ENCODE measurements around the gene VWC2L. TPM values are rescaled to one million over a fixed set of nuclear protein-coding genes. Genes with fewer than 3 reads are reported as not detected.

VWC2L gene
- total and polyA plus RNA-seq, 2 donors (not counting 3 experiments of a cell fraction or from before 2014, with no cell fraction given): not detected

GRCh38 chr2:214465363-214466146 is 54.7 kb downstream of the VWC2L start:
- Histone ChIP-seq H3K9me1 (replicated peaks; ENCODE audit: control insufficient read depth, extremely low read depth, insufficient read depth, low read length) (no peaks in the 10 kb centered on the region), H3K4me3 (replicated peaks in 1 of 3; ENCODE audit: insufficient read depth in 1 of 3, low read depth in 1 of 3, low read length in 3 of 3) (no peak overlapping the region), H4K20me1 (replicated peaks; ENCODE audit: control insufficient read depth, extremely low read depth, insufficient read depth, low read length) (no peaks in the 10 kb centered on the region), H3K9ac (replicated peaks; ENCODE audit: extremely low read depth, insufficient read depth, low read length) (no peak overlapping the region), H2AFZ (ENCODE audit: low read depth, low read length) (no peak overlapping the region), H3K27me3 (ENCODE audit: control insufficient read depth in 2 of 2, insufficient read depth in 2 of 2, low read length in 2 of 2) (no peaks in the 10 kb centered on the region), H3K9me3 (replicated peaks; ENCODE audit: control insufficient read depth, insufficient read depth, low read length) (no peaks in the 10 kb centered on the region), H3K36me3 (ENCODE audit: control insufficient read depth in 2 of 2, extremely low read depth in 1 of 2, insufficient read depth in 2 of 2, low read length in 2 of 2) (no peaks in the 10 kb centered on the region), H3K79me2 (ENCODE audit: control insufficient read depth, insufficient read depth, low read length) (no peaks in the 10 kb centered on the region), H3K4me1 (ENCODE audit: control insufficient read depth, extremely low read depth, insufficient read depth, low read length) (no peaks in the 10 kb centered on the region), H3K27ac (ENCODE audit: insufficient read depth, low read depth, low read length) (no peak overlapping the region), H3K4me2 (ENCODE audit: insufficient read depth, low read length) (no peak overlapping the region)
- no TSS peak for BruUV-seq (replicated peaks)
- intact Hi-C loops (cut with micrococcal nuclease): no loop called here
- CTCF ChIA-PET: no interaction called here
- dilution Hi-C loops (cut with MboI; ENCODE audit: extremely low pct_ligation_motif_present, low sequenced_read_pairs): no loop called here
- DNase-seq (ENCODE audit: low read depth, low spot score) (no peak), FAIRE-seq (no peak)
- TF ChIP-seq POLR2AphosphoS5 (IDR thresholded peaks at IDR 0.05; ENCODE audit: insufficient read depth, low read depth, low read length): no peak
- no peak for TF ChIP-seq GATA2 (IDR thresholded peaks at IDR 0.05; ENCODE audit: insufficient read depth, insufficient read length, low read depth, low read length)
- no peak for TF ChIP-seq POLR2A (IDR thresholded peaks at IDR 0.05; ENCODE audit: low read depth, low read length)
- TF ChIP-seq EZH2 (IDR thresholded peaks at IDR 0.05; ENCODE audit: borderline replicate concordance, low read depth, low read length, severe bottlenecking): no peak
- no peak for TF ChIP-seq JUN (IDR thresholded peaks at IDR 0.05; ENCODE audit: borderline replicate concordance, insufficient read depth, insufficient read length, low read depth)
- TF ChIP-seq, protein P1, sequence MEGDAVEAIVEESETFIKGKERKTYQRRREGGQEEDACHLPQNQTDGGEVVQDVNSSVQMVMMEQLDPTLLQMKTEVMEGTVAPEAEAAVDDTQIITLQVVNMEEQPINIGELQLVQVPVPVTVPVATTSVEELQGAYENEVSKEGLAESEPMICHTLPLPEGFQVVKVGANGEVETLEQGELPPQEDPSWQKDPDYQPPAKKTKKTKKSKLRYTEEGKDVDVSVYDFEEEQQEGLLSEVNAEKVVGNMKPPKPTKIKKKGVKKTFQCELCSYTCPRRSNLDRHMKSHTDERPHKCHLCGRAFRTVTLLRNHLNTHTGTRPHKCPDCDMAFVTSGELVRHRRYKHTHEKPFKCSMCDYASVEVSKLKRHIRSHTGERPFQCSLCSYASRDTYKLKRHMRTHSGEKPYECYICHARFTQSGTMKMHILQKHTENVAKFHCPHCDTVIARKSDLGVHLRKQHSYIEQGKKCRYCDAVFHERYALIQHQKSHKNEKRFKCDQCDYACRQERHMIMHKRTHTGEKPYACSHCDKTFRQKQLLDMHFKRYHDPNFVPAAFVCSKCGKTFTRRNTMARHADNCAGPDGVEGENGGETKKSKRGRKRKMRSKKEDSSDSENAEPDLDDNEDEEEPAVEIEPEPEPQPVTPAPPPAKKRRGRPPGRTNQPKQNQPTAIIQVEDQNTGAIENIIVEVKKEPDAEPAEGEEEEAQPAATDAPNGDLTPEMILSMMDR (IDR thresholded peaks at IDR 0.05; ENCODE audit: extremely low read depth in 1 of 2, insufficient read depth in 1 of 2, low read depth in 1 of 2, low read length in 2 of 2): no peak
- TF ChIP-seq FOS (IDR thresholded peaks at IDR 0.05; ENCODE audit: borderline replicate concordance, insufficient read depth, low read length): no peak
- TF ChIP-seq MYC (IDR thresholded peaks at IDR 0.05; ENCODE audit: low read depth, low read length): no peak
- TF ChIP-seq, protein P2, sequence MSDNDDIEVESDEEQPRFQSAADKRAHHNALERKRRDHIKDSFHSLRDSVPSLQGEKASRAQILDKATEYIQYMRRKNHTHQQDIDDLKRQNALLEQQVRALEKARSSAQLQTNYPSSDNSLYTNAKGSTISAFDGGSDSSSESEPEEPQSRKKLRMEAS (IDR thresholded peaks at IDR 0.05; ENCODE audit: insufficient read depth, insufficient read length): no peak
- POLR2A ChIA-PET: no interaction called here
